ENCODE measurements around the gene KIF21A.

KIF21A gene

GRCh38 chr12:39435531-39435930 lies 7.4 kb downstream of the KIF21A start:
- peak; percentile 32 for DNase-seq (ENCODE audit: low spot score)

GRCh38 chr12:39431797-39432196 lies 11.1 kb downstream of the KIF21A start:
- no peak for DNase-seq (ENCODE audit: low spot score)

GRCh38 chr12:39431002-39431796 lies 11.7 kb downstream of the KIF21A start:
- DNase-seq (ENCODE audit: low spot score), result no peak

GRCh38 chr12:39429809-39430208 lies 13.1 kb downstream of the KIF21A start:
- no peak for DNase-seq (ENCODE audit: low spot score)

GRCh38 chr12:39427360-39427808 lies 15.5 kb downstream of the KIF21A start:
- no peak for DNase-seq (ENCODE audit: low spot score)

GRCh38 chr12:39426636-39427240 lies 16.2 kb downstream of the KIF21A start:
- DNase-seq (ENCODE audit: low spot score), result no peak

- no peak for DNase-seq (ENCODE audit: low spot score)
These were observed 22.9 kb downstream of the KIF21A start for GRCh38 chr12:39420043-39420442.

- no peak for DNase-seq (ENCODE audit: low spot score)
These were observed 23.4 kb downstream of the KIF21A start for GRCh38 chr12:39419471-39419870.

GRCh38 chr12:39417916-39418315 lies 25.0 kb downstream of the KIF21A start:
- no peak for DNase-seq (ENCODE audit: low spot score)

- no peak for DNase-seq (ENCODE audit: low spot score)
These were observed 28.8 kb downstream of the KIF21A start for GRCh38 chr12:39413836-39414771.

GRCh38 chr12:39412210-39412609 lies 30.7 kb downstream of the KIF21A start:
- DNase-seq (ENCODE audit: low spot score), result no peak

GRCh38 chr12:39406262-39406661 lies 36.7 kb downstream of the KIF21A start:
- DNase-seq (ENCODE audit: low spot score), result no peak

GRCh38 chr12:39405580-39405979 lies 37.3 kb downstream of the KIF21A start:
- DNase-seq (ENCODE audit: low spot score), result no peak

- no peak for DNase-seq (ENCODE audit: low spot score)
These were observed 38.9 kb downstream of the KIF21A start for GRCh38 chr12:39404000-39404399.

- no peak for DNase-seq (ENCODE audit: low spot score)
These were observed 39.5 kb downstream of the KIF21A start for GRCh38 chr12:39403376-39403775.

GRCh38 chr12:39402922-39403321 lies 40.0 kb downstream of the KIF21A start:
- no peak for DNase-seq (ENCODE audit: low spot score)

- no peak for DNase-seq (ENCODE audit: low spot score)
These were observed 41.5 kb downstream of the KIF21A start for GRCh38 chr12:39401459-39401858.

GRCh38 chr12:39395866-39396265 lies 47.1 kb downstream of the KIF21A start:
- DNase-seq (ENCODE audit: low spot score), result no peak

- no peak for DNase-seq (ENCODE audit: low spot score)
These were observed 49.0 kb downstream of the KIF21A start for GRCh38 chr12:39393890-39394289.

GRCh38 chr12:39393179-39393578 lies 49.7 kb downstream of the KIF21A start:
- no peak for DNase-seq (ENCODE audit: low spot score)

- no peak for DNase-seq (ENCODE audit: low spot score)
These were observed 50.6 kb downstream of the KIF21A start for GRCh38 chr12:39392154-39392925.

- no peak for DNase-seq (ENCODE audit: low spot score)
These were observed 52.2 kb downstream of the KIF21A start for GRCh38 chr12:39390752-39391151.
